HG02642 (cell line): ENCODE data around the gene SPDYC.
A peak's percentile ranks its signal among the peaks of the same experiment; 100 is the strongest.
"Not testable (repeated sequence)": the region's sequence is repeated elsewhere in the genome, so short reads cannot be mapped to it uniquely, and the experiment has no call there.

Experiments used
- ATAC-seq: cut with Tn5 transposase; IDR thresholded peaks from one replicate; pipeline ENCODE4 v1.9.1; 2021; ENCODE audit warnings: mild to moderate bottlenecking; ENCODE audit not compliant: unreplicated experiment, poor library complexity

The SPDYC gene

GRCh38 chr11:65165410-65166317, 4.4 kb upstream of the SPDYC start:
- ATAC-seq: no peak

- no peak for ATAC-seq
Observed at GRCh38 chr11:65166893-65167292, 3.1 kb upstream of the SPDYC start.

- ATAC-seq: no peak
Observed at GRCh38 chr11:65167656-65168055, 2.4 kb upstream of the SPDYC start.

GRCh38 chr11:65169164-65169641, 830 bp upstream of the SPDYC start:
- no peak for ATAC-seq

GRCh38 chr11:65172600-65172999, 2.6 kb downstream of the SPDYC start:
- ATAC-seq: no peak

- not testable (repeated sequence) for ATAC-seq
Observed at GRCh38 chr11:65174571-65175010, 4.6 kb downstream of the SPDYC start.

GRCh38 chr11:65180877-65181568, 11.0 kb downstream of the SPDYC start:
- ATAC-seq: peak; percentile 69

GRCh38 chr11:65181569-65182257, 11.7 kb downstream of the SPDYC start, which contains the start of gene CAPN1:
Gene CAPN1, plus strand, starts transcription at chr11:65181928. Its CDS starts 774 bp downstream, at chr11:65182702.
- ATAC-seq: peak; percentile 42

GRCh38 chr11:65182258-65183170, 12.5 kb downstream of the SPDYC start:
- ATAC-seq: no peak

GRCh38 chr11:65183201-65183891, 13.3 kb downstream of the SPDYC start:
- no peak for ATAC-seq

- ATAC-seq: no peak
Observed at GRCh38 chr11:65184146-65184545, 14.1 kb downstream of the SPDYC start.

GRCh38 chr11:65185171-65185570, 15.1 kb downstream of the SPDYC start:
- no peak for ATAC-seq

- no peak for ATAC-seq
Observed at GRCh38 chr11:65185869-65186341, 15.9 kb downstream of the SPDYC start.

GRCh38 chr11:65186701-65187100, 16.7 kb downstream of the SPDYC start:
- ATAC-seq: no peak

GRCh38 chr11:65187146-65187675, 17.2 kb downstream of the SPDYC start:
- ATAC-seq: no peak

- no peak for ATAC-seq
Observed at GRCh38 chr11:65187971-65188461, 18.0 kb downstream of the SPDYC start.

GRCh38 chr11:65188486-65188885, 18.5 kb downstream of the SPDYC start:
- no peak for ATAC-seq

GRCh38 chr11:65189191-65189590, 19.2 kb downstream of the SPDYC start:
- ATAC-seq: no peak
